Skeletal muscle cell (primary cell): ENCODE results near the gene HOXC6.

Experiments
- DNase-seq: peaks from one replicate; pipeline ENCODE4 v3.0.0-alpha.2; 2010; ENCODE audit warnings: low read depth
- H3K4me3 ChIP-seq: 2 replicates; pipeline ENCODE4 v1.5.1; 2011; ENCODE audit warnings: low read depth, mild to moderate bottlenecking, control low read depth, low read length, moderate library complexity

The HOXC6 gene

DNA sequence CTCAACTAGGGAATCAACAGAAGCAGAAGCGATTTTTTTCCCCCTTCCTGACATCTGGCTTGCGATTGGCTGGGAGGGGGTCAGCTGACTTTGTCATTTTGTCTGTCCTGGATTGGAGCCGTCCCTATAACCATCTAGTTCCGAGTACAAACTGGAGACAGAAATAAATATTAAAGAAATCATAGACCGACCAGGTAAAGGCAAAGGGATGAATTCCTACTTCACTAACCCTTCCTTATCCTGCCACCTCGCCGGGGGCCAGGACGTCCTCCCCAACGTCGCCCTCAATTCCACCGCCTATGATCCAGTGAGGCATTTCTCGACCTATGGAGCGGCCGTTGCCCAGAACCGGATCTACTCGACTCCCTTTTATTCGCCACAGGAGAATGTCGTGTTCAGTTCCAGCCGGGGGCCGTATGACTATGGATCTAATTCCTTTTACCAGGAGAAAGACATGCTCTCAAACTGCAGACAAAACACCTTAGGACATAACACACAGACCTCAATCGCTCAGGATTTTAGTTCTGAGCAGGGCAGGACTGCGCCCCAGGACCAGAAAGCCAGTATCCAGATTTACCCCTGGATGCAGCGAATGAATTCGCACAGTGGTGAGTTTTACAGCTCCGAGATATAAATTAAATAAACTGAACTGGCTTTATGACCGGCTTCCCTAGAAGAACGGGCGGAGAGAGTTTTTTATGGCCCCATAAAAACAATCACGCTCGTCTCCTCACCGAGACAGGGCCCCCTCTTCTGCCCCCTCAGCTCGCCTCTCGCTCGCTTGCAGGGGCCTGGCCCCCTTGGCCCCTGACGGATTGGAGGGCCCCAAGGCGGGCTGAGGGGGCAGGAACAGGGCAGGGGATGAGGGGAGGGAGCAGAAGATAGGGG, at the start of gene HOXC6:
Gene HOXC6 (plus strand): TSS at position 127 of the 888 bp plus-strand sequence. CDS start 82 bp downstream, at position 209.
- DNase-seq, result peak; percentile 53
- peak within 1 kb of the TSS; percentile 51 for H3K4me3 ChIP-seq

DNA sequence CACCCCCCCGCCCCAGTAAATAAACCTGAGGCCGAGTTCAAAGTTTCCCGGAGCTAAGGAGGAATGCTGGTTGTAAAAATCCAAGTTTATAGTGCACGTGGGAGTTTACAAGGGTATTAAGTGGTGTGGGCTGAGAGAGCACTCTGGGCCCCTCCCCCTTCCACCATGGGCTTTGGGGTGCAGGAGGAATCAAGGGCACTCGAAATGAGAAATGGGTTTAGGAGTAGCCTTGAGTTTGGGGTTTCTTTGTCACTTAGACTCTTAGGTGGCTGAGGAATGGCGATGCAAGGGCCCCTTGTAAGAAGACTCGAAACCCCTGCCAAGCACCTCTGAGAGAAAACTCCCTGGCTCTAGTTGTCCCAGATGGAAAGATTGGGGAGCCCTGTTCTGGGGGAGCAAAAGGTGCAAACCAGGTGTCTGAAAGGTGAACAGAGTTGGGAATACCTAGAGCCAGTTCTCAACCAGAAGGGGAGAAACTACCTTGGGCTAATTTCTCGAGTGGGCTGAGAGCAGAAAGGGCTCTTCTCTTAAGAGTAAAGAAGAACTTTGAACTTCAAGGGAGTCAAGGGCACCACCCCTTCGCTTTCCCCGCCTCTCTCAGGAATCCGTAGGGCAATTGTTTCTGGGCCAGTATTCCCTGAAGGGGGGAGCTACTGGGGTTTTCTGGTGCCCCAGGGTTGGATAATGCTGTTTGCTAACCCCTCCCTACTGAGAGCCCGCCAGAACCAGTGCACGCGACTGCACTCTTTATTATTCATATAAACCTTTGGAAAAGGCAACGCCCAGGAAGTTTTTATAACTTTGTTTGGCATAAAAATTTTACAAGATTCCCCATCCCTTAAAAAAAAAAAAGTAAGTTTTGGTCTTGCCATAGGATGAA, 49.5 kb upstream of the HOXC6 start:
- no peak for DNase-seq
- no peak overlapping the region for H3K4me3 ChIP-seq

DNA sequence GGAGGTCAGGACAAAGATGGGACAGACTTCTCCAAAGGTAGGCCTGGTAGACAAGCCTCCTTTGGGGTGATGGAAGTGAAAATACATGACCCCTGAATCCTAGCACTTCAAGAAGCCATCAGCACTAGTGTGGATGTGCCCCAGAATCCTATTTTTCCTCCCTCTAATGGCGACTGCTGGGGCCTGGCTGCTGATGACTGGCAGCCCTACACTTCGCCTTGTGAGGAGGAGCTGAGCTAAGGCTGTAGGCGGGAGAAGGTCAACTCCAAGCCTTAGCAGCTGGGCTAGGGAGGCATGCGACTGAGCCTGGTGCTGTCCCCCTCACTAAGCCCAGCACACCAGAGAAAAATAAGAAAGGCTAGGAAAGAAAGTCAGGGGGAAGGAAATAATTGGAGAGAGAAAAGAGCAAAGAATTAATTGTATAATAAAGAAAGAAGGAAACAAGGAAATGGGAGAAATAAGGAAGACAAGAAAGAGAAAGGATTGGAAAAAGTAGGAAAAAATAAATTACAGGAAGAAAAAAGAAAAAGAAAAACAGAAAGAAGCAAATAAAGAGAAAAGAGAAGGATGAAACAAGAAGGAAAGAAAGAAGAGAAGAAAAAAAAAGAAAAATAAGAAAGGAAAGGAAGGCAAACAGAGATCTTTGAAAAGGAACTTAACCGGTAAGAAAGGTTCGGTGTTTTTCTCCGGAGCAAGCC, 48.0 kb upstream of the HOXC6 start:
- H3K4me3 ChIP-seq, result peak overlapping the region; percentile 70
- DNase-seq, result peak; percentile 66

DNA sequence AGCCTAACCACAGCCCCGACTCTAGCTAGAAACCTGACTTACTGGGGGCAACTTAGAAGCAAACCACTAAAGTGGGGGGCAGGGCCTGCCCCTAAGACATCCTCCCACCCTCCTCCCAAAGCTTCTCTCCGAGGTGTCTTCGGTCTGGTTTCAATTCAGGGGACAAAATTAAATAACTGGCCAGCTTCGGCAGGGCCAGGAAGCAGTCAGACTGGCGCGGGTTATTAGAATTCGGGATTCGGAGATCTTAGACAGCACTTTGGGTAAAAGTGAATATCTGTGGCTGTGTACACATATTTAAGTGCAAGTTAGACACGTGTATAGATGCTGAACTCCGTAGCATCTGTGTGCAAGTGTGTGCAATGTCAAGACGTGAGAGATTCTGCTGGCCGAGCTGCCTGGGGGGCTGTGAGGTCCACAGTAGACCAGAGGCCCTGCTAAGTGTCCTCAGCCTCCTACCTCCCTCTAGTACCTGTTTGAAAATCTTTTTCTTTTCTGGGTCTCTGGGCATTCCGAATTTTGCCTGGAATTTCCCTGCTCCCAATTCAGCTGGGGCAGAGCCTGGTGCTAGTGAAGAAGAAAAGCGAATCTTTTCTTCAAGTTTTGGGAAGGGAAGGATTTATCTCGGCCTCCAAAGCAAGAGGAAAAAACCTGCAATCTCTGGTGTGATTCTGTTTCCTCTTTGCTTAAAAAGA, 47.3 kb upstream of the HOXC6 start:
- H3K4me3 ChIP-seq, result peak overlapping the region; percentile 70
- no peak for DNase-seq

DNA sequence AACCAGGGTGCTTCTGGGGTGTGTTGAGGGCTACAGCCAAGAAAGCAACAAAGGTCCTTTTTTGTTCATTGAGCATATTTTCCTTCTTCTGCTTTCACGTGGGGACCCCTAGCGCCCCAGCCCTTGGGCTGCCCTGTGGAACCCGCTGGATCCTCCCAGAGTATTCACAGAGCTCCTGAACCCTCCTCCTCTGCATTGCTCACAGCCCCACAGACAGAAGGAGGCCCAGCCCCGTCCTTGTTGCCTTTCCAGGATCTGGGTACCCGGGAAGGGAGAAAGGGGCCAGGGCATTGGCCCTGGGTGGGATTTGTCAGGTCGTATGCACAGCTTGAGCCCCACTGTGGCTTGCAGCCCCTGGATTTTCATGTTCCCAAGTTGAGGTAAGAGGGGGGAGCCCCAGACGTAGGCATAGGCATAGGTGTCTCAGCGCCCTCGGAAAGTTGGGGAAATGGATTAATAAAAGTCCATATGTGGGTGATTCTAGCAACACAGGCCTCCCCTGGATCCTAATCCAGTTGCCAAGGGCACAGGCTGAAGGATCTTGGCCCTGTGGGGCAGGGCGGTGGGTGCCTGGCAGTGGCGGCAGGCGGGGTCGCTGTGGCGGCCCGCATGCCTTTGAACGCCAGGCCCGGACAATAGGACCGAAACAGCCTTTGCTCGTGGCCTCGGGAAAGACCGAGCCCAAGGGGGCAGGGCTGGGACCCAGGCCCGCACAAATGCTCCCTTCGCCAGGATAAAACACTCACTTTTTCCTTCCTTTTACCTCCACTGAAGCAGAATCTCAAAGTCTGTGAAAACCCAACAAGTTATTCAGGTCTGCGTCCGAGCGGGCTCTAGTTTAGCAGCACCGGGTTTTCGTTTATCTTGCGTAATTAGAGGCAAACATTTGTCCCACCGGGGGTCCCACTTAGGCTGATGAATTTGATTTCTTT, 46.3 kb upstream of the HOXC6 start:
- no peak for DNase-seq
- peak overlapping the region; percentile 70 for H3K4me3 ChIP-seq

DNA sequence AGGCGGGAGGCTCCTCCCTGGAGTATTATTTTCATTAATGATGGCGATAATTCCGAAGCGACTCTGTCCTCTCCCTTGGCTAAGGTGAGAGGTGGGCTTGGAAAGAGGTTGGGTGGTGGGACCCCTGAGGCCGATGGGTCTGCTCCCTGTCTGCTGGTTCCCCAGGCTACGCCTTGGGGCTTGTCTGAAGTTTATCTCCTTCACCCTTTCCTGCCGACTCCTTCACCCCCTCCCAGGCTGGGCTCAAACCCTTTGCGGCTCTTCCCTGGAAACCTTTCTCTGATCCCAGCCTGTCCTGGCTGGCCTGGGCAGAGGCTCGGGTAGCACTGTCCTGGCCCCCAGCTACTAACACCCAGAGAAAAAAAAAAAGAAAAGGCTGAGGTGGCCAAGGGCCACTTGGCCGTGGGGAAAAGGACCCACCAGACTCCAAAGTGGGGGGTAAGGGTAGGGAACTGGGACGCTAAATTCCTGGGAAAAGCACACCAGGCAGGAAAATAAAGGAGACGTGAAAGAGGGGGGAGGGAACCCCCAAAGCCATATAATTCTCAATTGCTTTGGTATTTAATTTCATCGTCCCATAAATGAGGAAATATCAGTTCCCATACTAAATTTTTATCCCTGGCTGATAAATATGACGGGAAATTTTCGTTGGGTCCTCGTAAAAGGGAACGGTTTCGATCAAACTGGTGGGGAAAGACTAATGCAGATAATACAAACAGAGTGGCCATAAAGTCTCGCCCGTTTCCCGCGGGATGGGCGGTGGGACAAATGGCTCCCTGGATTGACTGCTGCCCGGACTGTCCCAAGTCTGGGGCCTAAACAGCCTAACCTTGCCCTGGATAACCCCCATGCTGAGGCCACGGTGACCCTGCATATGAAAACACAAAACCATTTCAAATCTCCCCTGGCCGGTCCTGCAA, 45.3 kb upstream of the HOXC6 start:
- DNase-seq, result no peak
- peak overlapping the region; percentile 70 for H3K4me3 ChIP-seq

DNA sequence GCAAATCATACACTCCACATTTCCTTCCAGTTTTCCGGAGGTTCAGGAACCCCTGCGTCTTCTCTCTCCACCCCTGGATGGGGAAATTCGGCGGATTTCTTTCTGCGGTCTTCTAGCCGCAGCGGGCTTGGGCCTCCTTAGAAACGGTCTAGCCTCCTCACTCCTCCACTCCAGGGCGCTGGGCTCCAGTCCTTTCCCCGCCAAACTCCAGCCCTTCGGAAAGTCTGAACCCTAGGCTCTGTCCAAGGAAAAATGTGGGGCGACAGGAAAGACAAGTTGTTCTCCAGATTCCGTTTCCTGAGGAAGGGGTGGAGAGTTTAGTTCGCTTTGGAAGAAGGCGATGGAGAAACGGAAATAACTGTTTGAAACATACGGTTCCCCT, 44.7 kb upstream of the HOXC6 start:
- no peak for DNase-seq
- H3K4me3 ChIP-seq, result peak overlapping the region; percentile 70

DNA sequence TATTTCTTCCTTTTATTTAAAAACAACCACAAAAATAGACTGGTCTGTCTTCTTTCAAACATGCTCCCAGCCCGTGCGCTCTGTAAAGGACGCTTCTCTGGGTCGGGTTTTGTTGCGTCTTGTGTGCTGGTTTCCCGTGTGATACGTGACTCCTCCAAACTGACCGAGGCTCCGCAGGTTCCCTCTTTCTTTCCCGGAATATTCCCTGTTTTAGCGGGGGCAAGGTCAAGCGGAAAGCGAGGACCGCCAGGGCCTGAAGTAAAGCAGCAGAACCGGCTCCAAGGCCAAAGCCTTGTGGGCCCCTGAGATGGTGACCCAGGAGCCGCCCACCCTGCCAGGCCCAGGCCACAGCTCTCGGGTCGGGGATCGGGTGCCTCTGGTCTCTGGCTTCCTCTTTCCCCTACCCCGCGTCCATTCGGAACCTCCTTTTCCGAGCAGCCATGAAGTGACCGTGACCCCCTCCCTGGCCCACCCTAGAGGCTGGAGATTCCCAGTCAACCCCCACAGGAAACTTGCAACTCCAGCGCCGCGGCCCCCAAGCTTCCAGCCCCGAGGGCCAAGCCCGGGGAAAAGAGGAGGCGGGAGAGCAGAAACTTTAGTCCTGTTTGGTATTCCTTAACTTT, 44.2 kb upstream of the HOXC6 start:
- DNase-seq, result no peak
- peak overlapping the region; percentile 70 for H3K4me3 ChIP-seq

DNA sequence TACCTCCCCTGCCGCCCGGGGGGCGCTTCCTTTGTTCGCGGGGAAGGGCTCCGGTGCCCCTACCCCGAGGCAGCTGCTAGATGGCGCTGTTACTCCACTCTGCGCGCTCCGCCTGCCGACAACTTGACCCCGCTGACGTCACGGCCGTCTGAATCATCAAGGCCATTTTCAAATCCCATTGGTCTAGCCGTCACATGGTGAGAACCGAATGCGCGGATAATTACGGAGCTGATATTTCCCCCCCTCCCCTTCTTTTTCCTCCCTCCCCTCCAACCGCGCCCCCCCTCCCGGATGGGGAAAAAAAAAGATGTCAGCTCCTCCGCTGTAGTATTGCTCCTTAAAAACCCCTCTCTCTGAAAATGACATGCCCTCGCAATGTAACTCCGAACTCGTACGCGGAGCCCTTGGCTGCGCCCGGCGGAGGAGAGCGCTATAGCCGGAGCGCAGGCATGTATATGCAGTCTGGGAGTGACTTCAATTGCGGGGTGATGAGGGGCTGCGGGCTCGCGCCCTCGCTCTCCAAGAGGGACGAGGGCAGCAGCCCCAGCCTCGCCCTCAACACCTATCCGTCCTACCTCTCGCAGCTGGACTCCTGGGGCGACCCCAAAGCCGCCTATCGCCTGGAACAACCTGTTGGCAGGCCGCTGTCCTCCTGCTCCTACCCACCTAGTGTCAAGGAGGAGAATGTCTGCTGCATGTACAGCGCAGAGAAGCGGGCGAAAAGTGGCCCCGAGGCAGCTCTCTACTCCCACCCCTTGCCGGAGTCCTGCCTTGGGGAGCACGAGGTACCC, 43.1 kb upstream of the HOXC6 start, which contains the start of gene HOXC10:
Gene HOXC10 (plus strand): TSS at position 246 of the 791 bp plus-strand sequence. CDS start 114 bp downstream, at position 360.
- DNase-seq, result peak; percentile 95
- peak within 1 kb of the TSS; percentile 71 for H3K4me3 ChIP-seq

DNA sequence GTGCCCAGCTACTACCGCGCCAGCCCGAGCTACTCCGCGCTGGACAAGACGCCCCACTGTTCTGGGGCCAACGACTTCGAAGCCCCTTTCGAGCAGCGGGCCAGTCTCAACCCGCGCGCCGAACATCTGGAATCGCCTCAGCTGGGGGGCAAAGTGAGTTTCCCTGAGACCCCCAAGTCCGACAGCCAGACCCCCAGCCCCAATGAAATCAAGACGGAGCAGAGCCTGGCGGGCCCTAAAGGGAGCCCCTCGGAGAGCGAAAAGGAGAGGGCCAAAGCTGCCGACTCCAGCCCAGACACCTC, 42.6 kb upstream of the HOXC6 start:
- DNase-seq, result no peak
- H3K4me3 ChIP-seq, result peak overlapping the region; percentile 71

DNA sequence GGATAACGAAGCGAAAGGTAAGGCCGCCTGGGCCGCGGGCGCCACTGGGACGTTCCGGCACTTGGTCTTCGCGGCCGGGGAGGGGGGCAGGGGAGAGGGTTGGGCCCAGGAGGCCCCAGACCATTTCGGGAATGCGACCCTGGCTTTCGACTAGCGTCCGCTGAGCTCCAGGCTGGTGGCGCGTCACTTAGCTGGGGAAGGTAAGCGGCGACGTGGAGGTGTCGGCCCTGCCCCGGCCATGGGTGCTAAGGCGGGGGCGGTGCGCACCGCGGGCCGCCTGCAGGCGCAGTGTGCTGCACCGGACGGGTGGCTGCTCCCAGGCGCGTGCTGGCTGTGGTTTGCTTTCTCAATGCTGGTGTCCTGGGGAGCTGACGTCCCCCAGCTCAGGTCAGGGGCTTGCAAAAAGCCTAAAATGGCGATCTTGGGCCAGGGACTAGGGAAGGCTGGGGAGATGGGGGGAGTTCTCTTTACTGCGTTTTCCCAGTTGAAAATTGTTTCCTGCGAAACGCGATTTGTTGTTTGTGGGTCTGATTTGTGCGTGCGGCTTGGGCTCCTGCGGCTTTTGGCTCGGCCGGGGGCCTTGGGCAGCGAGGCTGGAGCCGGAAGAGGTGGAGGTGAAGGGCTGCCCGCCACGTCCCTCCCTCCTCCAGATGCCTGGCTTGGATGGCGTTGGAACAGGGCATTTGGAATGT, 42.1 kb upstream of the HOXC6 start:
- no peak for DNase-seq
- H3K4me3 ChIP-seq, result peak overlapping the region; percentile 71

DNA sequence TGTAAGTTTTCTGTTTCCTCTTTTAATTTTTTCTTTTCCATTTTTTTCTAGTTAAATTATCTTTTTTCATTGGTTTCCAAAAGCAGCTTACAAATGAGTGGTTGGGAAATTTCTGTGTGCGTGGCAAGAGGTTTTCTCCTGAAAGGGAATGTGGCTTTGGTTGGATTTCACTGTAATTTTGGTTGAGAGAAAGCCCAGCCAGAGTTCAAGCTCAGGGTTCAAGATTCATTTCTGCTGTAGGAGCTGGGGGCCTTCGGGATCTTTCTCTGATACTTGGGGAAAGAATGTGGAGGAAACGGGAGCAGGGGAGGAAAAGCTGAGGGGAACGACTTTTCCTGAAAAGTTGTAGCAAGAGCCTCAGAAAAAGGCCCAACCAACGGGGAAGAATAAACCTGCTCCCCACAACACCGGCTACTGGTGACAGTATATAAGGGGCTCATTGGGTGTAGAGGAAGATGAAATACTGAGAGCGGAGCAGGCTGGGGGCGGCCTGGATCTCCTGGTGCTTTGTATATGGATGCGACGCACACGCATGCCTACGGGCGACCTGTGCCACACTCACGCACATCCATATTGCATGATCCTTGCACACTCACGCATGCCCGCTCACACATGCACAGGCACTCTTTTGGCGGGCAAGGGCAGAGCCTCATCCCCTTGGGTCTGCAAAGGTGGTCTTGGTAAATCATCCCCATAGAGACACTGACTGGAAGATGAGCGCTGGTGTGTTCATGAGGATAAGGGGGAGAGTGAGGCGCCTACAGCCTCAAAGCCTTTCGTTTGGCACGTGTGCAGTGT, 41.4 kb upstream of the HOXC6 start:
- H3K4me3 ChIP-seq, result peak overlapping the region; percentile 71
- no peak for DNase-seq

DNA sequence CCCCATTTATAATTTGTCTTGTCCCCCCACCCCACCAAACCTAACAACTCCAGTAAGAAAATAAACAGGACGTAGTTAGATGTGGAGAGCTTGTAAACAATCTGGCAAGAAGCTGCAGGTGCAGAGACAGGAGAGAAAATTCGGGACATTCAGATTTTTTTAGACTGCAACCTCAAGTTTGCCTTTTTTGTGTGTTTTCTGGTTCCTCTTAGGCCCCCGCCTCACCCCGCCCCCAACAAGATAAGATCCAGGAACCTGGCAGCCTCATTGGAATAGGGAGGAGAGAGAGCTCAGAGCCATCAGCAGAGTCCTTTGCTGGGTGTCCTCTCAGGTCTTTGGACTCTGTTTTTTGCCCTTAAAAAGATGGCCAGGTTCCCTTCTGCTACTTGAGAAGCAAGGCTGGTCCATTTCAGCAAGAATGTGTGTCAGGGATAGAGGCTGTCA, 40.4 kb upstream of the HOXC6 start:
- no peak for DNase-seq
- peak overlapping the region; percentile 71 for H3K4me3 ChIP-seq

DNA sequence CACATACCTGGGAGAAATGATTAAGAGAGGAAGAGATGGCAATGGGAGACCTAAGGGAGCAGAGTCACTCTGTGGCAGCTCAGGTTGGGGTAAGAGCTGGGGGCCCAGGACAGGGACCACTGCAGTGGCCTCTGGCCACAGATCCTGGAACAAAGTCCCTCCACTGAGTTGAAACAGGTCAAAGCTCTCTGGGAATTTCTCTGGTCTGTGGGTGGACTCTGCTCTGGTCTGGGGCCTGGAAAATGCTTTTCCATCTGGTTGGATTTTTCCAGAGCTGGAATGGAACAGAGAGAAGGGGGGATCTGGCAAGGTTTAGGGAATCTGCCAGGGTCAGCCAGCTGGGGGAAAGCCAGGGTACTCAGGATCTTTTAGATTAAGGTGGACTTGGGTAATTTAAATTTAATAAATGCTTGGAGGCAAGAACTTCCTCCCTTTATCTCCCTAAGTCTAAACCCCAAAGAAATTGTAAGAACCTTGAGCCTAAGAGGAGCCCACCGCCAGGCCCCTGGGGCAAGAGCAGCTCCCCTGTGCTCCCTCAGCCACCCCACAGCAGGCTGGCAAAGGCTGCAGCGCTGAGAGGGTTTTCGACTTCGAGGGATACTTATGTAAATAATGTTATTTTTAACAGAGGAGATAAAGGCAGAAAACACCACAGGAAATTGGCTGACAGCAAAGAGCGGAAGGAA, 39.6 kb upstream of the HOXC6 start:
- no peak for DNase-seq
- H3K4me3 ChIP-seq, result peak overlapping the region; percentile 71
